ENCODE data around the gene RHOV.

The RHOV gene, protein sequence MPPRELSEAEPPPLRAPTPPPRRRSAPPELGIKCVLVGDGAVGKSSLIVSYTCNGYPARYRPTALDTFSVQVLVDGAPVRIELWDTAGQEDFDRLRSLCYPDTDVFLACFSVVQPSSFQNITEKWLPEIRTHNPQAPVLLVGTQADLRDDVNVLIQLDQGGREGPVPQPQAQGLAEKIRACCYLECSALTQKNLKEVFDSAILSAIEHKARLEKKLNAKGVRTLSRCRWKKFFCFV

GRCh38 chr15:40873694-40874561 is at the start of gene RHOV:
TSS of gene RHOV (minus strand) at chr15:40874234. CDS start at chr15:40874139, 95 bp downstream.
- peak within 1 kb of the TSS; percentile 41 for H3K4me3 ChIP-seq (replicated peaks; ENCODE audit: low read depth, low read length)
- peak; percentile 37 for DNase-seq (ENCODE audit: low read depth)
- TF ChIP-seq, protein P1, sequence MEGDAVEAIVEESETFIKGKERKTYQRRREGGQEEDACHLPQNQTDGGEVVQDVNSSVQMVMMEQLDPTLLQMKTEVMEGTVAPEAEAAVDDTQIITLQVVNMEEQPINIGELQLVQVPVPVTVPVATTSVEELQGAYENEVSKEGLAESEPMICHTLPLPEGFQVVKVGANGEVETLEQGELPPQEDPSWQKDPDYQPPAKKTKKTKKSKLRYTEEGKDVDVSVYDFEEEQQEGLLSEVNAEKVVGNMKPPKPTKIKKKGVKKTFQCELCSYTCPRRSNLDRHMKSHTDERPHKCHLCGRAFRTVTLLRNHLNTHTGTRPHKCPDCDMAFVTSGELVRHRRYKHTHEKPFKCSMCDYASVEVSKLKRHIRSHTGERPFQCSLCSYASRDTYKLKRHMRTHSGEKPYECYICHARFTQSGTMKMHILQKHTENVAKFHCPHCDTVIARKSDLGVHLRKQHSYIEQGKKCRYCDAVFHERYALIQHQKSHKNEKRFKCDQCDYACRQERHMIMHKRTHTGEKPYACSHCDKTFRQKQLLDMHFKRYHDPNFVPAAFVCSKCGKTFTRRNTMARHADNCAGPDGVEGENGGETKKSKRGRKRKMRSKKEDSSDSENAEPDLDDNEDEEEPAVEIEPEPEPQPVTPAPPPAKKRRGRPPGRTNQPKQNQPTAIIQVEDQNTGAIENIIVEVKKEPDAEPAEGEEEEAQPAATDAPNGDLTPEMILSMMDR (IDR thresholded peaks at IDR 0.05; ENCODE audit: low read length, missing control alignments) = peak; percentile 7

GRCh38 chr15:40923551-40923950 is 49.5 kb upstream of the RHOV start:
- no peak overlapping the region for H3K4me3 ChIP-seq (replicated peaks; ENCODE audit: low read depth, low read length)
- DNase-seq (ENCODE audit: low read depth) = no peak
- TF ChIP-seq, protein P1 (IDR thresholded peaks at IDR 0.05; ENCODE audit: low read length, missing control alignments) = no peak

GRCh38 chr15:40922608-40923005 is 48.6 kb upstream of the RHOV start:
- DNase-seq (ENCODE audit: low read depth) = no peak
- no peak overlapping the region for H3K4me3 ChIP-seq (replicated peaks; ENCODE audit: low read depth, low read length)
- TF ChIP-seq, protein P1 (IDR thresholded peaks at IDR 0.05; ENCODE audit: low read length, missing control alignments) = no peak

GRCh38 chr15:40921949-40922607 is 48.0 kb upstream of the RHOV start:
- TF ChIP-seq, protein P1 (IDR thresholded peaks at IDR 0.05; ENCODE audit: low read length, missing control alignments) = no peak
- no peak overlapping the region for H3K4me3 ChIP-seq (replicated peaks; ENCODE audit: low read depth, low read length)
- DNase-seq (ENCODE audit: low read depth) = no peak

- no peak overlapping the region for H3K4me3 ChIP-seq (replicated peaks; ENCODE audit: low read depth, low read length)
- TF ChIP-seq, protein P1 (IDR thresholded peaks at IDR 0.05; ENCODE audit: low read length, missing control alignments) = no peak
- no peak for DNase-seq (ENCODE audit: low read depth)
Observed at GRCh38 chr15:40918799-40919392, 44.9 kb upstream of the RHOV start.

- TF ChIP-seq, protein P1 (IDR thresholded peaks at IDR 0.05; ENCODE audit: low read length, missing control alignments) = no peak
- DNase-seq (ENCODE audit: low read depth) = no peak
- no peak overlapping the region for H3K4me3 ChIP-seq (replicated peaks; ENCODE audit: low read depth, low read length)
Observed at GRCh38 chr15:40918146-40918798, 44.2 kb upstream of the RHOV start.
